ENCODE data around the gene NR4A1. TPM values are rescaled to one million over a fixed set of nuclear protein-coding genes. Genes with fewer than 3 reads are reported as not detected.
A peak's percentile ranks its signal among the peaks of the same experiment; 100 is the strongest.

The NR4A1 gene
- total RNA-seq, 1 experiment from 2014 or later: 26.9 TPM

GRCh38 chr12:52013626-52014310, 37.5 kb upstream of the NR4A1 start (continued):
- TF ChIP-seq STAT6 (CRISPR knock-in tag; conservative IDR thresholded peaks at IDR 0.05; ENCODE audit: low read depth) (no peak), SP1 (CRISPR knock-in tag; conservative IDR thresholded peaks at IDR 0.05) (no peak), ZNF219 (CRISPR knock-in tag; IDR thresholded peaks at IDR 0.05; ENCODE audit: borderline replicate concordance) (no peak), ZNF423 (CRISPR knock-in tag; IDR thresholded peaks at IDR 0.05) (no peak), FOXK1 (CRISPR knock-in tag; IDR thresholded peaks at IDR 0.05) (no peak), ZBTB43 (CRISPR knock-in tag; IDR thresholded peaks at IDR 0.05) (no peak), NR3C1 (CRISPR knock-in tag; conservative IDR thresholded peaks at IDR 0.05; ENCODE audit: low read depth) (no peak)

- no peaks in the 10 kb centered on the region for H3K9me3 Mint-ChIP-seq
- ChIA-PET POLR2A (interaction anchor here (0.6 kb wide), 2 partner anchors 47 to 214 kb away, joined by 3 to 5 read pairs; no protein-coding TSS in a partner anchor), CTCF (interaction anchor here (0.5 to 38.0 kb wide), 6 partner anchors 8 to 547 kb away, joined by 3 to 1431 read pairs (median 4); partner anchors contain the start of gene TAMALIN)
- peaks cover 5% of the 10 kb centered on the region; the same call in 1 of the 2 replicates for H3K36me3 Mint-ChIP-seq
- peaks cover 27% of the 10 kb centered on the region for H3K4me1 Mint-ChIP-seq
- H3K27ac Mint-ChIP-seq: no peak overlapping the region
- H3K27me3 Mint-ChIP-seq (ENCODE audit: low read depth): peaks cover 52% of the 10 kb centered on the region
- TF ChIP-seq ZSCAN18 (CRISPR knock-in tag; IDR thresholded peaks at IDR 0.05) (no peak), ZBTB43 (CRISPR knock-in tag; IDR thresholded peaks at IDR 0.05) (no peak), E2F1 (CRISPR knock-in tag; IDR thresholded peaks at IDR 0.05) (no peak), USF1 (CRISPR knock-in tag; IDR thresholded peaks at IDR 0.05) (no peak), ARID4B (CRISPR knock-in tag; IDR thresholded peaks at IDR 0.05; ENCODE audit: borderline replicate concordance) (no peak), MAX (CRISPR knock-in tag; IDR thresholded peaks at IDR 0.05) (0 out of 2 replicates have a peak, but pooled peaks have one; percentile 11), FOXK1 (CRISPR knock-in tag; IDR thresholded peaks at IDR 0.05) (0 out of 2 replicates have a peak, but pooled peaks have one; percentile 5)
- ATAC-seq (peak; percentile 44), DNase-seq (ENCODE audit: low spot score) (peak; percentile 69)
- peak overlapping the region; percentile 47 for H3K4me3 Mint-ChIP-seq
These were observed 36.4 kb upstream of the NR4A1 start for GRCh38 chr12:52014567-52015530.
